Measurements from ENCODE around the gene PLXNA1.

DNA sequence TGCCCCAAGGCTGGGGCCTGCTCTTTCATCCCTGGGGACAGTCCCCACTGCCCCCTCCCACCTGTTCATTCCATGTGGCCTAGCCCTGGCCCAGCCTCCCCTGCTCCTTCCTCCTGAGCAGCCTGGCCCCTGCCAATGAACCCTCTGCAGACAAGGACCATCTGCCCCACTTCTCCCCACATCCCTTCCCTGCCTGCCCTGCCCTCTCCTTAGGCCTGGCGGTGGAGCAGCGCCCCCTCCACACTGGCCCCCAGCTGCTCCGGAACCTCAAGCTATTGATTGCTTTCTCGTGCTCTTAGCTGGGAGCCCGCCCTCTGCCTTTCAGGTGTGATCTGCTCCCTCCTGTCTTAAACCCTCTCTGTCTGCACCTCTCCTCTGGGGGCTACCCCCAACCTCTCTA, 8.0 kb downstream of the PLXNA1 start:
- TF ChIP-seq EZH2 (IDR thresholded peaks at IDR 0.05) (no peak), EZH2phosphoT487 (IDR thresholded peaks at IDR 0.05; ENCODE audit: borderline replicate concordance) (no peak), FOSL1 (IDR thresholded peaks at IDR 0.05; ENCODE audit: low read depth) (no peak), YY1 (IDR thresholded peaks at IDR 0.05; ENCODE audit: extremely low read depth, insufficient replicate concordance, low read depth, low read length) (no peak), SRF (IDR thresholded peaks at IDR 0.05; ENCODE audit: low read depth) (no peak), EGR1 (IDR thresholded peaks at IDR 0.05; ENCODE audit: low read depth) (no peak), POLR2AphosphoS5 (IDR thresholded peaks at IDR 0.05; ENCODE audit: low read depth, low read length) (no peak), POLR2A (IDR thresholded peaks at IDR 0.05; ENCODE audit: borderline replicate concordance, extremely low read depth, insufficient read depth, insufficient read length) (no peak), CEBPB (IDR thresholded peaks at IDR 0.05; ENCODE audit: low read depth) (no peak)
- TF ChIP-seq, protein P1, sequence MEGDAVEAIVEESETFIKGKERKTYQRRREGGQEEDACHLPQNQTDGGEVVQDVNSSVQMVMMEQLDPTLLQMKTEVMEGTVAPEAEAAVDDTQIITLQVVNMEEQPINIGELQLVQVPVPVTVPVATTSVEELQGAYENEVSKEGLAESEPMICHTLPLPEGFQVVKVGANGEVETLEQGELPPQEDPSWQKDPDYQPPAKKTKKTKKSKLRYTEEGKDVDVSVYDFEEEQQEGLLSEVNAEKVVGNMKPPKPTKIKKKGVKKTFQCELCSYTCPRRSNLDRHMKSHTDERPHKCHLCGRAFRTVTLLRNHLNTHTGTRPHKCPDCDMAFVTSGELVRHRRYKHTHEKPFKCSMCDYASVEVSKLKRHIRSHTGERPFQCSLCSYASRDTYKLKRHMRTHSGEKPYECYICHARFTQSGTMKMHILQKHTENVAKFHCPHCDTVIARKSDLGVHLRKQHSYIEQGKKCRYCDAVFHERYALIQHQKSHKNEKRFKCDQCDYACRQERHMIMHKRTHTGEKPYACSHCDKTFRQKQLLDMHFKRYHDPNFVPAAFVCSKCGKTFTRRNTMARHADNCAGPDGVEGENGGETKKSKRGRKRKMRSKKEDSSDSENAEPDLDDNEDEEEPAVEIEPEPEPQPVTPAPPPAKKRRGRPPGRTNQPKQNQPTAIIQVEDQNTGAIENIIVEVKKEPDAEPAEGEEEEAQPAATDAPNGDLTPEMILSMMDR (IDR thresholded peaks at IDR 0.05 in 2 of 3, conservative IDR thresholded peaks at IDR 0.05 in 1 of 3; ENCODE audit: borderline replicate concordance in 1 of 3, insufficient read depth in 1 of 3, low read depth in 2 of 3, low read length in 2 of 3): no peak
- TF ChIP-seq, protein P2, sequence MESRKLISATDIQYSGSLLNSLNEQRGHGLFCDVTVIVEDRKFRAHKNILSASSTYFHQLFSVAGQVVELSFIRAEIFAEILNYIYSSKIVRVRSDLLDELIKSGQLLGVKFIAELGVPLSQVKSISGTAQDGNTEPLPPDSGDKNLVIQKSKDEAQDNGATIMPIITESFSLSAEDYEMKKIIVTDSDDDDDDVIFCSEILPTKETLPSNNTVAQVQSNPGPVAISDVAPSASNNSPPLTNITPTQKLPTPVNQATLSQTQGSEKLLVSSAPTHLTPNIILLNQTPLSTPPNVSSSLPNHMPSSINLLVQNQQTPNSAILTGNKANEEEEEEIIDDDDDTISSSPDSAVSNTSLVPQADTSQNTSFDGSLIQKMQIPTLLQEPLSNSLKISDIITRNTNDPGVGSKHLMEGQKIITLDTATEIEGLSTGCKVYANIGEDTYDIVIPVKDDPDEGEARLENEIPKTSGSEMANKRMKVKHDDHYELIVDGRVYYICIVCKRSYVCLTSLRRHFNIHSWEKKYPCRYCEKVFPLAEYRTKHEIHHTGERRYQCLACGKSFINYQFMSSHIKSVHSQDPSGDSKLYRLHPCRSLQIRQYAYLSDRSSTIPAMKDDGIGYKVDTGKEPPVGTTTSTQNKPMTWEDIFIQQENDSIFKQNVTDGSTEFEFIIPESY (IDR thresholded peaks at IDR 0.05; ENCODE audit: extremely low read depth, insufficient replicate concordance, low read length): no peak
- TF ChIP-seq, protein P3, sequence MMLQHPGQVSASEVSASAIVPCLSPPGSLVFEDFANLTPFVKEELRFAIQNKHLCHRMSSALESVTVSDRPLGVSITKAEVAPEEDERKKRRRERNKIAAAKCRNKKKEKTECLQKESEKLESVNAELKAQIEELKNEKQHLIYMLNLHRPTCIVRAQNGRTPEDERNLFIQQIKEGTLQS (IDR thresholded peaks at IDR 0.05): no peak
- TF ChIP-seq, protein P4, sequence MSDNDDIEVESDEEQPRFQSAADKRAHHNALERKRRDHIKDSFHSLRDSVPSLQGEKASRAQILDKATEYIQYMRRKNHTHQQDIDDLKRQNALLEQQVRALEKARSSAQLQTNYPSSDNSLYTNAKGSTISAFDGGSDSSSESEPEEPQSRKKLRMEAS (IDR thresholded peaks at IDR 0.05): no peak
